Measurements from ENCODE around the gene RNF182.

DNA sequence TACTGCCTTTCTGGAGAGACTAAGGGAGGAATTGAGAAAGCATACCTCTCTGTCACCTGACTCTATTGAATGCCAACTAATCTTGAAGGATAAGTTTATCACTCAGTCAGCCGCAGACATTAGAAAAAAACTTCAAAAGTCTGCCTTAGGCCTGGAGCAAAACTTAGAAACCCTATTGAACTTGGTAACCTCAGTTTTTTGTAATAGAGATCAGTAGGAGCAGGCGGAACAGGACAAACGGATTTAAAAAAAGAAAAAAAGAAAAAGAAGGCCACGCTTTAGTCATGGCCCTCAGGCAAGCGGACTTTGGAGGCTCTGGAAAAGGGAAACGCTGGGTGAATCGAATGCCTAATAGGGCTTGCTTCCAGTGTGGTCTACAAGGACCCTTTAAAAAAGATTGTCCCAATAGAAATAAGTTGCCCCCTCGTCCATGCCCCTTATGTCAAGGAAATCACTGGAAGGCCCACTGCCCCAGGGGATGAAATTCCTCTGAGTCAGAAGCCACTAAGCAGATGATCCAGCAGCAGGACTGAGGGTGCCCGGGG, 43.1 kb upstream of the RNF182 start:
- TF ChIP-seq EZH2 (IDR thresholded peaks at IDR 0.05; ENCODE audit: insufficient read depth, poor library complexity, severe bottlenecking) (no peak), EZH2phosphoT487 (IDR thresholded peaks at IDR 0.05; ENCODE audit: insufficient read depth, low read depth) (no peak)

Measured in GM23248 (cell line).